Right atrium auricular region (tissue), 2 donors: ENCODE results near the gene CRIP2. TPM values are rescaled to one million over a fixed set of nuclear protein-coding genes. Genes with fewer than 3 reads are reported as not detected.

Source experiments
- DNase-seq: peaks from one replicate; pipeline ENCODE4 v3.0.0-alpha.2; 2019; ENCODE audit warnings: low spot score
- H3K27ac ChIP-seq, 2 donors: fragments of 200-600 bp; sonication (generic); 1 replicate in 1 of 2; 2 replicates in 1 of 2; pipeline ENCODE4 v1.5.1; 2016 to 2019
- H3K27me3 ChIP-seq, 2 donors: fragments of 200-600 bp; sonication (generic); one replicate each; pipeline versions ENCODE4 v1.5.1 to v1.6.0; 2017 to 2019
- H3K36me3 ChIP-seq: fragments of 200-600 bp; sonication (generic); one replicate; pipeline ENCODE4 v1.5.1; 2016
- H3K4me1 ChIP-seq, 2 donors: fragments of 200-600 bp; sonication (generic); one replicate each; pipeline versions ENCODE4 v1.5.1 to v1.6.0; 2017 to 2019
- H3K4me3 ChIP-seq, 2 donors: fragments of 200-600 bp; sonication (generic); 1 replicate in 1 of 2; 2 replicates in 1 of 2; pipeline ENCODE4 v1.5.1; 2017 to 2019; ENCODE audit warnings: mild to moderate bottlenecking in 1 of 2, moderate library complexity in 1 of 2
- H3K9me3 ChIP-seq, 2 donors: fragments of 200-600 bp; sonication (generic); one replicate each; pipeline ENCODE4 v1.5.1; 2019
- total RNA-seq, 2 donors: library from RNA; depleted of rRNA; stranded (reverse); fragments of >200 nt; gene quantifications; one replicate each; pipeline ENCODE4 v1.1.0, GENCODE V29; 2016
- TF ChIP-seq, protein P1 (sequence below), 2 donors: fragments of 200-600 bp; sonication (generic); IDR thresholded peaks; one replicate each; pipeline ENCODE4 v1.5.1; 2019; ENCODE audit warnings: antibody characterized with exemption in 2 of 2

Gene CRIP2
- total RNA-seq, 2 donors from 2014 or later: 831 to 1,272 TPM

- DNase-seq: no peak
- H3K36me3 ChIP-seq: peaks cover 17% of the 10 kb centered on the region
- peaks cover 0 to 77% of the 10 kb centered on the region in 2 donors for H3K4me1 ChIP-seq
- H3K9me3 ChIP-seq: no peaks in the 10 kb centered on the region
- H3K27ac ChIP-seq: peak overlapping the region; percentile 95 to 100
- peak overlapping the region; percentile 98 to 100 for H3K4me3 ChIP-seq
- no peaks in the 10 kb centered on the region for H3K27me3 ChIP-seq
- TF ChIP-seq, protein P1, sequence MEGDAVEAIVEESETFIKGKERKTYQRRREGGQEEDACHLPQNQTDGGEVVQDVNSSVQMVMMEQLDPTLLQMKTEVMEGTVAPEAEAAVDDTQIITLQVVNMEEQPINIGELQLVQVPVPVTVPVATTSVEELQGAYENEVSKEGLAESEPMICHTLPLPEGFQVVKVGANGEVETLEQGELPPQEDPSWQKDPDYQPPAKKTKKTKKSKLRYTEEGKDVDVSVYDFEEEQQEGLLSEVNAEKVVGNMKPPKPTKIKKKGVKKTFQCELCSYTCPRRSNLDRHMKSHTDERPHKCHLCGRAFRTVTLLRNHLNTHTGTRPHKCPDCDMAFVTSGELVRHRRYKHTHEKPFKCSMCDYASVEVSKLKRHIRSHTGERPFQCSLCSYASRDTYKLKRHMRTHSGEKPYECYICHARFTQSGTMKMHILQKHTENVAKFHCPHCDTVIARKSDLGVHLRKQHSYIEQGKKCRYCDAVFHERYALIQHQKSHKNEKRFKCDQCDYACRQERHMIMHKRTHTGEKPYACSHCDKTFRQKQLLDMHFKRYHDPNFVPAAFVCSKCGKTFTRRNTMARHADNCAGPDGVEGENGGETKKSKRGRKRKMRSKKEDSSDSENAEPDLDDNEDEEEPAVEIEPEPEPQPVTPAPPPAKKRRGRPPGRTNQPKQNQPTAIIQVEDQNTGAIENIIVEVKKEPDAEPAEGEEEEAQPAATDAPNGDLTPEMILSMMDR (IDR thresholded peaks at IDR 0.05): no peak
These were observed 862 bp downstream of the CRIP2 start for GRCh38 chr14:105475269-105476096.

- Histone ChIP-seq H3K27ac (peak overlapping the region; percentile 95 to 100), H3K4me1 (peaks cover 0 to 77% of the 10 kb centered on the region in 2 donors), H3K4me3 (peak overlapping the region; percentile 98 to 100), H3K27me3 (no peaks in the 10 kb centered on the region), H3K36me3 (peaks cover 17% of the 10 kb centered on the region), H3K9me3 (no peaks in the 10 kb centered on the region)
- TF ChIP-seq, protein P1 (IDR thresholded peaks at IDR 0.05): no peak
- no peak for DNase-seq
These were observed 1.6 kb downstream of the CRIP2 start for GRCh38 chr14:105476097-105476830.

- H3K36me3 ChIP-seq: peaks cover 17% of the 10 kb centered on the region
- H3K4me3 ChIP-seq: peak overlapping the region; percentile 98 to 100
- peaks cover 0 to 77% of the 10 kb centered on the region in 2 donors for H3K4me1 ChIP-seq
- no peak for DNase-seq
- no peaks in the 10 kb centered on the region for H3K27me3 ChIP-seq
- peak overlapping the region; percentile 95 to 100 for H3K27ac ChIP-seq
- H3K9me3 ChIP-seq: no peaks in the 10 kb centered on the region
- TF ChIP-seq, protein P1 (IDR thresholded peaks at IDR 0.05): no peak
These were observed 2.4 kb downstream of the CRIP2 start for GRCh38 chr14:105476831-105477659.

- TF ChIP-seq, protein P1 (IDR thresholded peaks at IDR 0.05): no peak
- Histone ChIP-seq H3K27ac (peak overlapping the region; percentile 95 to 100), H3K27me3 (no peaks in the 10 kb centered on the region), H3K9me3 (no peaks in the 10 kb centered on the region), H3K36me3 (peaks cover 17% of the 10 kb centered on the region), H3K4me3 (peak overlapping the region; percentile 98 to 100), H3K4me1 (peaks cover 0 to 77% of the 10 kb centered on the region in 2 donors)
- no peak for DNase-seq
These were observed 3.2 kb downstream of the CRIP2 start for GRCh38 chr14:105477660-105478397.
